GM19351 (cell line): ENCODE measurements around the gene MCMBP.
"Not testable (repeated sequence)": the region's sequence is repeated elsewhere in the genome, so short reads cannot be mapped to it uniquely, and the experiment has no call there.

ENCODE experiments used
- ATAC-seq: cut with Tn5 transposase; IDR thresholded peaks from one replicate; pipeline ENCODE4 v1.9.1; 2021; ENCODE audit warnings: mild to moderate bottlenecking, moderate library complexity; ENCODE audit not compliant: unreplicated experiment

The MCMBP gene, protein sequence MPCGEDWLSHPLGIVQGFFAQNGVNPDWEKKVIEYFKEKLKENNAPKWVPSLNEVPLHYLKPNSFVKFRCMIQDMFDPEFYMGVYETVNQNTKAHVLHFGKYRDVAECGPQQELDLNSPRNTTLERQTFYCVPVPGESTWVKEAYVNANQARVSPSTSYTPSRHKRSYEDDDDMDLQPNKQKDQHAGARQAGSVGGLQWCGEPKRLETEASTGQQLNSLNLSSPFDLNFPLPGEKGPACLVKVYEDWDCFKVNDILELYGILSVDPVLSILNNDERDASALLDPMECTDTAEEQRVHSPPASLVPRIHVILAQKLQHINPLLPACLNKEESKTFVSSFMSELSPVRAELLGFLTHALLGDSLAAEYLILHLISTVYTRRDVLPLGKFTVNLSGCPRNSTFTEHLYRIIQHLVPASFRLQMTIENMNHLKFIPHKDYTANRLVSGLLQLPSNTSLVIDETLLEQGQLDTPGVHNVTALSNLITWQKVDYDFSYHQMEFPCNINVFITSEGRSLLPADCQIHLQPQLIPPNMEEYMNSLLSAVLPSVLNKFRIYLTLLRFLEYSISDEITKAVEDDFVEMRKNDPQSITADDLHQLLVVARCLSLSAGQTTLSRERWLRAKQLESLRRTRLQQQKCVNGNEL

GRCh38 chr10:119872610-119872859 lies at the start of gene MCMBP:
TSS of gene MCMBP (minus strand) at chr10:119872843. CDS start at chr10:119872584, 259 bp downstream.
- ATAC-seq: peak; percentile 18

DNA sequence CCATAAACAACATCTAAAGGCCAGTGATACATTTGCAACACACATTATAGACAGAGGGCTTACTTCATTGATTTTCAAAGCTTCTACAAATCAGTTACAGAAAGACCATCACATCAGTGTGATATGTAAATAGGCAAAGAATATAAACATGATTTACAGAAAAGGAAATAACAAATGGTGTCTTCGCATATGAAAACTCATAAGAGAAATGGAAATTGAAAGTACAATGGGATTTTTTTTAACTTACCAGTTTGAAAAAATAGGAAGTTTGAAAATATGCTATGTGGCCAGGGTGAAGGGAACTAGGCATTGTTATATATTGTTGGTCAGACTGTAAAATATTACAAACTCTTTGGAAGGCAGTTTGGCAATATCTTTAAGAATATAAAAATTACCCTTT lies 47.2 kb upstream of the MCMBP start:
- ATAC-seq: peak; percentile 71

- no peak for ATAC-seq
Observed at GRCh38 chr10:119919271-119919670, 46.6 kb upstream of the MCMBP start.

DNA sequence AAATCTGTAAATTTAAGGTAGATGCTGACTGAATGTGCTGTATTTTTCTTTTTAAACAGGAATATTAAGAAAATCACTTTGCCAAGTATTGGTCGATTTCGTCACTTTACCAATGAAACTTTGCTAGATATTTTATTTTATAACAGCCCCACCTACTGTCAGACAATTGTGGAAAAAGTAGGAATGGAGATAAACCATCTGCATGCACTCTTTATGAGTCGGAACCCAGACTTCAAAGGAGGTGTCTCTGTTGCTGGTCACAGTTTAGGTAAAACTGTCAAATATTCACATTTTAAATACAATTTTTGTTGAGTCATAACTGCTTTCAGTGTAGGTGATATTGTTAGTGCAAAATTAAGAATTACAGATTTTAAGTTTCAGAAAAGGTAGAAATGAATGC lies 45.1 kb upstream of the MCMBP start:
- no peak for ATAC-seq

DNA sequence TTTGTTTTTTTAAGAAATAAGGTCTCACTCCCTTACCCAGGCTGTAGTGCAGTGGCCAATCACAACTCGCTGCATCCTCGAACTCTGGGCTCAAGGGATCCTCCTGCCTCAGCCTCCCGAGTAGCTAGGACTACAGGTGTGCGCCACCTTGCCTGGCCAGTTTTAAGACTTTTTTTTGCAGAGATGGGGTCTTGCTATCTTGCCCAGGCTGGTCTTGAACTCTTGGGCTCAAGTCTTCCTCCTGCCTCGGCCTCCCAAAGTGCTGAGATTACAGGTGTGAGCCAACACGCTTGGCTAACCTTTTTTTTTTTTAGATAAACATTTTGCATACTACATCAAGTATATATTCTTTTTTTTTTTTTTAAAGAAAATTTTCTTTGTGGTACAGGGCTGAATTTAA lies 38.0 kb upstream of the MCMBP start:
- ATAC-seq: no peak

DNA sequence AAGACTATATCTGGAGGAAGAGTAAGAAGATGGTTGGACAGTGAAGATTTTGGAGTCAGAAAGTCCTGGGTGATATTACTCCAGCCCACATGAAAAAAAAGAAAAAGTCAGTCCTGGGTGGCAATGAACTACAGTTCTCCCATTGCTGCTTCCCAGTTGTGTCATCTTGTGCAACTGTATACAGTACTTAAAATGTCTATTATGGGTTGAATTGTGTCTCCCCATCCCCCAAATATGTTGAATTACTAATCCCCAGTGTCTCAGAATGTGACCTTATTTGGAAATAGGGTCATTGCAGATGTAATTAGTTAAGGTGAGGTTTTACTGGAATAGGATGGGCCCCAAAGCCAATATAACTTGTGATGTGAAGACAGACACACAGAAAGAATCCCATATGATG lies 35.5 kb upstream of the MCMBP start:
- no peak for ATAC-seq

GRCh38 chr10:119907695-119908094 lies 35.1 kb upstream of the MCMBP start:
- ATAC-seq: not testable (repeated sequence)

GRCh38 chr10:119903946-119904666 lies 31.5 kb upstream of the MCMBP start:
- no peak for ATAC-seq

DNA sequence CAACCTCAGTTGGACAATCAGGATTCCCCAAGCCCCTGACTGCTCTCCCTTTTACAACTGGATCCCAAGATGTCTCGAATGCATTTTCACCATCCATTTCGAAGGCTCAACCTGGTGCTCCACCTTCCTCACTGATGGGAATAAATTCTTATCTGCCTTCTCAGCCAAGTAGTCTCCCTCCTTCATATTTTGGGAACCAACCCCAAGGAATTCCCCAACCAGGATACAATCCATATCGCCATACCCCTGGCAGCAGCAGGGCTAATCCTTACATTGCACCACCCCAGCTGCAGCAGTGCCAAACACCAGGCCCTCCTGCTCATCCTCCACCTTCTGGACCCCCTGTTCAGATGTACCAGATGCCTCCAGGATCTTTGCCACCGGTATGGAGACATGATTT lies 25.9 kb upstream of the MCMBP start:
- no peak for ATAC-seq

DNA sequence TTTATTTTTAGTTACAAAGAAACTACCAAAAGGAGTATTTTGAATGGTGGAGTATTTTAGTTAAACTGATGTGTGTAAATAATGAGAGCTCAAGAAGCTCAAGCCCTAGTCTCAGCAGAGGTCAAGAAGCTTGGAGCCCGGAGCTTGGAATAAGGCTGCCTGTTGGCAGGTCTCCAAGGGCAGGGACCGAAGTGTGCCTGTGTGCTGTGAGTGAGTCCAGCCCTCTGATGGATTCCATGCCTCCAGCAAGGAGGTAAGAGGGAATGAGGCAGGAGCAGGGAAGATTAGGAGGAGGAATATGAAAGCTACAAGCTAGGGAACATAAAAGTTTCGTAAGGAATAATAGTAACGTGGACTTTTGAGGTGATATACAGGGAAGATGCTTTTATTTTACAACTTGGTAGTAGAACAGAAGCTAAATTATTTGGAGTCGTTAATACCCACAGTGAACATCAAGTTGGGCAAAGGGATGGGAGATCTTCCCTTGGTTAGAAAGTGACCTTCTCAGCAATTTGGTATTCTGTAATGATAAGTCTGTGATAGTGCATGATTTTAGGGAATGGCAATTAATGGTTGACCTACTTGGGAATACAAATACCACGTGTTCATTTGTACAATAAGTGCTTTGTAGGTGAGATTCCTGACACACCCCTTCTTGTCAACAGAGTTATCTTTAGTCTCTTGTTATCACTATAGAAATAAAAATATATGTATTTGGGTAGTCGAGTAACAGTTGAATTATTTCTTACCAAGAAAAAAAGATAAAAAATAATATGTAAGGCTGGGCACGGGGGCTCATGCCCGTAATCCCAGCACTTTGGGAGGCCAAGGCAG lies 24.5 kb upstream of the MCMBP start:
- no peak for ATAC-seq

DNA sequence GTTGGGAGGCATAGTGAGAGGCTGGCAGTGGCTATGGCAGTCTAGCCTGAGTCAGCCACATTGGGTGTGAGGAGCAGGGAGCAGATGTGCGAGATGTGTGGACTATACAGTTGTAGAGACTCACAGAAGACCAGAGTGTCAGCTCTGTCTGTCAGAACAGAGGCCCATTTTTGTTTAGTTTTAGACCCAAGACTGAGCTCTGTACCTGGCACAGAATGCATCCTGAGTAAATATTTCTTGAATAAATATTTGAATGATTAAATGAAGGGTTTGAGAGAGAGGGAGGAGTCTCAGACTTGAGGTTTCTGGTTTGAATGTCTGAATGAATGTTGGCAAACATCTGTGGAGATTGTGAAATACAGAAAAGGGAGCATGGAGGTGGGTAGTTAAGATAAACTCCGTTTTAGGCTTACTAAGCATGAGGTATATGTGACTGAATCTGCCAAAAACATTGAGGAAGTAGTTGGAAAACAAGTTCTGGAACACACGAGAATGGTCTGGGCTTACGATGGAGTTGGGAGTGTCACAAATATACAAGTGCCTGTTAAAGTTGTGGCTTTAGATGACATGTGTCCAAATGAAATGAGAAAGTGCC lies 23.5 kb upstream of the MCMBP start:
- ATAC-seq: no peak

DNA sequence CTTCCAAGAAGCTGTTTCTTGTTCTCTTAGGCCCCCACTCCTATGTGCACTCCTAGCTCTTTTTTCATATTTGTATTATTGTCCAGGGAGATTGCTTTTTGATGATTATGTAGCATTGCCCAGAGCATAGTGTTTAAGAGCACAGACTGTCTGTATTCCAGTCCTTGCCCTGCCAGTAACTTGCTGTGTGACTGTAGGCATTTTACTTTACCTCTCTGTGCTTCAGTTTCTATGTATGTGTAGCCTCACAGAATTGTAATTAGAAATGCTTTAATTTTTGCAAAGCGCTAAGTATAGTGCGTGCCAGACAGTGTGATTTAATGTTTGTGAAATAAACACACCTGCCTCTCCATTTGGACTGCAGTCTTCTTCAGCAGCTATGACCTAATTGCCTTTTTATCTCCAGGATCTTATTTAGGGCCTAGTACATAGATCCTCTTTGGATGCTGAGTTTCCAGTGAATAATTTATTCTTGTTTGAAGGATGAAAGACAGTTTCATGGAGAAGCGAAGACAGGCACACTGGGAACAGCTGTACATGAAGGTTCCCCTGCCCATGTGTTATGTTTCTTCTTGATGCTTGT lies 21.3 kb upstream of the MCMBP start:
- no peak for ATAC-seq

GRCh38 chr10:119893074-119893473 lies 20.4 kb upstream of the MCMBP start:
- ATAC-seq: no peak

- peak; percentile 99 for ATAC-seq
Observed at GRCh38 chr10:119892188-119893065, 19.8 kb upstream of the MCMBP start, which contains the start of gene SEC23IP. TSS of gene SEC23IP (plus strand) at chr10:119892730. CDS start at chr10:119892783, 53 bp downstream.

- not testable (repeated sequence) for ATAC-seq
Observed at GRCh38 chr10:119891849-119892187, 19.2 kb upstream of the MCMBP start.

GRCh38 chr10:119890307-119890706 lies 17.7 kb upstream of the MCMBP start:
- not testable (repeated sequence) for ATAC-seq

GRCh38 chr10:119889201-119889600 lies 16.6 kb upstream of the MCMBP start:
- not testable (repeated sequence) for ATAC-seq

DNA sequence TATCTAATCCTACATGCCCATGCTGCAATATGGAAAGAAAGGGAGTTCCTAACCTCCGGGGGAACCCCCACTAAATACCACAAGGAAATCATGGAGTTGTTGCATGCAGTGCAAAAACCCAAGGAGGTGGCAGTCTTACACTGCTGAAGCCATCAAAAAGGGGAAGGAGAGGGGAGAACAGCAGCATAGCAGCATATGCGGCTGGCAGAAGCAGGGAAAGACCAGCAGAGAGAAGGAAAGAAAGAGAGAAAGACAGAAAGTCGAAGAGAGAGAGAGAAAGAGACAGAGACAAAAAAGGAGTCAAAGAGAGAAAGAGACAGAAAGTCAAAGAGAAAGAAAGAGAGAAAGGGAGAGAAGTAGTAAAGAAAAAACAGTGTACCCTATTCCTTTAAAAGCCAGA lies 16.1 kb upstream of the MCMBP start:
- not testable (repeated sequence) for ATAC-seq

DNA sequence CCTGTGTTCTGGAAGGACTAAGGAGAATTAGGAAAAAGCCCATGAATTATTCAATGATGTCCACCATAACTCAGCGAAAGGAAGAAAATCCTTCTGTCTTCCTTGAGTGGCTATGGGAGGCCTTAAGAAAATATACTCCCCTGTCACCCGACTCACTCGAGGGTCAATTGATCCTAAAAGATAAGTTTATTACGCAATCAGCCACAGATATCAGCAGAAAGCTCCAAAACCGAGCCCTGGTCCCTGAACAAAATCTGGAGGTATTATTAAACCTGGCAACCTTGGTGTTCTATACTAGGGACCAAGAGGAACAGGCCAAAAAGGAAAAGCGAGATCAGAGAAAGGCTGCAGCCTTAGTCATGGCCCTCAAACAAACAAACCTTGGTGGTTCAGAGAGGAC lies 13.4 kb upstream of the MCMBP start:
- not testable (repeated sequence) for ATAC-seq
